ENCODE results near the gene NKX2-2.

GRCh38 chr20:21499641-21500040 is 14.2 kb downstream of the NKX2-2 start:
- TF ChIP-seq RCOR1 (IDR thresholded peaks at IDR 0.05; ENCODE audit: insufficient replicate concordance, low read length), result no peak
- no peak for TF ChIP-seq CTCF (conservative IDR thresholded peaks at IDR 0.05; ENCODE audit: low read depth, low read length)
- no peak for TF ChIP-seq USF2 (IDR thresholded peaks at IDR 0.05; ENCODE audit: low read depth, low read length)
- TF ChIP-seq FOS (IDR thresholded peaks at IDR 0.05; ENCODE audit: low read depth, low read length), result no peak
- TF ChIP-seq CEBPB (IDR thresholded peaks at IDR 0.05; ENCODE audit: low read depth, low read length), result no peak
